Activated CD8-positive, alpha-beta memory T cell treated with anti-CD3 and anti-CD28 coated beads for 24 hours (primary cell): Measurements from ENCODE around the gene HSPA1B.
"Not testable (repeated sequence)": the region's sequence is repeated elsewhere in the genome, so short reads cannot be mapped to it uniquely, and the experiment has no call there.

Experiments
- DNase-seq: peaks from one replicate; pipeline ENCODE4 v3.0.0-alpha.2; 2020

HSPA1B gene

GRCh38 chr6:31827286-31828079 lies at the start of gene HSPA1B:
Gene HSPA1B (plus strand): TSS chr6:31827738. CDS start chr6:31827951, 213 bp downstream.
- DNase-seq = peak; percentile 91

DNA sequence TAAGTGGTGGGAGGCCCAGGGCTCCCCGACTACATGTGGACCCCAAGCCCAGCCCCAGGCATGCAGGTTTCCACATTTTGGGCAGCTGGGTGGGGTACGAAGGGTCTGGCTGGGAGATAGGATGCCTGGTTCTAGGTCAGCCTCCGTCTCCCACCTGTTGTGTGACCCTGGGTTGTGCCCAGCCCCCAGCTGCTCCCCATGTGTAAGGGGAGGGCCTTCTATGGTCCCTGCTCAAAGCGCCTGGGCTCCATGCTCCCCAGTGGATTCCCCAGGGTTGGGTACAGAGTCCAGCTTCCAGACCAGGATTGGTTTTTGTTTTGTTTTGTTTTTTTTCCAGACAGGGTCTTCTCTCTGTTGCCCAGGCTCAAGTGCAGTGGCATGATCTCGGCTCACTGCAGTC lies 49.3 kb upstream of the HSPA1B start:
- DNase-seq = no peak

DNA sequence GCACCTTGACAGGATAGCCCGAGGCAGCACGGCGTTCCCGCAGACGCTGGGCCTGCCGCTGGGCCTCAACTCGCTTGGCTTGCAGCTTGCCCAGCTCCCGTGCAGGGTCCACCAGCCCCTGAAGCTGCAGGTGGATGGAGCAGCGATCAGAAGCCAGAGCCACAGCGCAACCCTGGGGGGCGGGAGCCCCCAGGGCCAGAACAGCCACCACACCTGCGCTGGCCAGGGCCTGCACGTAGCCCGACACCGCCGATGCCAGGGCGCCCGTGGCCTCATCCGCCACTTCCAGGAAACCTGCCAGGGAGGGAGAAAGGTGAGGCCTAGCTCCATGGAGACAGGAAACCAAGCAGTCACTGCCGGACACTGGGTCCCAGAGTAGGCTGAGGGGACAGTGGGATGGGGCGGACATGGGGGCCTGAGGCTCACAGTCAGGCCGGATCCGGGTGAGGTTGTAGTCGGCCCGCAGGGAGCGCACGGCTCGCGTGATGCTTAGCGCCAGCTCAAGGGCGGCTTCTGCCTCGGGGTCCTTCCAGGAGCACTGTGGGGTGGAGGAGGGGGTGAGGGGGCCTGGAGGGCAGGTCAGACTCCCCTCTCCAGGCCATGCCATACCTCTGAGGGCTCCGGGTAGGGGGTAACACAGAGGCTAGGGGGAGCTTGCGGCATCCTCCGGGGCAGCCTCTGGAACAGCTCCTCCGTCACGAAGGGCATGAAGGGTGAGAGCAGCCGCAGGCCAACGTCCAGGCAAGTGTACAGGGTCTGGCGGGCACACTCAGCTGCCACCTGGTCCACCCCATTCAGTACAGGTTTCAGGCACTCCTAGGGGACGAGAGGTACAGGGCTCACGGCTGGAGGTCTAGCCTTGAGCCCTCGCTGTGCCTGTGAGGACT lies 48.3 kb upstream of the HSPA1B start:
- DNase-seq = no peak

- DNase-seq = no peak
Measured at GRCh38 chr6:31779908-31780307, 47.6 kb upstream of the HSPA1B start.

DNA sequence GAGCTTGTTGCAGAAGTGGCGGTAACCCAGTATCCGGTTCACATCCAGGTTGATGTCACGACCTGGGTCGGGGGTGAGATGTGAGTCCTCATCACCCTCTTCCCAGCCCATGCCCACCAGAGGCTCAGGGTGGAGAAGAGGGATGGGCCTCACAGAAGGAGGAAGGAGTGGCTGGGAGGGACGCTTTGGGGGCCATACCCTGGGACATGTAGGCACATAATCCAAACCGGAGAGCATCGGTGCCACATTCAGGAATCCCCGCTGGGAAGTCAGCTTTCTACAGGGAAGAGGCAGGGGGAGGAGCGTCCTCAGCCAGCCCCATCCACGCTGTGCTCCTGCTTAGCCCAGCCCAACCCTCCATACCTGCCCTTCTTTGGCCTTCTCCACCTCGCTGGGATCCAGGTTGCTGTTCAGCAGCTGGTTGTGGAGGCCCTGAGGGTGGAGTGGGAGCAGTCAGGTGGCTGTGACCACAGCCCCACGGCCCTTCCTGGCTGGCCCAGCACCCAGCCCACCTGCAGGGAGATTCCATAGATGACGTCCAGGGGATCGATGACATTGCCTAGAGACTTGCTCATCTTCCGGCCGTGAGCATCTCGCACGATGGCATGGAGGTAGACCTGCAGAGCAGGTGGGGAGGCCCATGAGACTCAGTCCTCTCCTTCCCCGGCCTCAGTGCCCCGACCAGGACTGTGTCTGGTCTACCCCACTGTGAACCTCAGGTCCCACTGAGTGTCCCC lies 46.9 kb upstream of the HSPA1B start:
- DNase-seq = no peak

DNA sequence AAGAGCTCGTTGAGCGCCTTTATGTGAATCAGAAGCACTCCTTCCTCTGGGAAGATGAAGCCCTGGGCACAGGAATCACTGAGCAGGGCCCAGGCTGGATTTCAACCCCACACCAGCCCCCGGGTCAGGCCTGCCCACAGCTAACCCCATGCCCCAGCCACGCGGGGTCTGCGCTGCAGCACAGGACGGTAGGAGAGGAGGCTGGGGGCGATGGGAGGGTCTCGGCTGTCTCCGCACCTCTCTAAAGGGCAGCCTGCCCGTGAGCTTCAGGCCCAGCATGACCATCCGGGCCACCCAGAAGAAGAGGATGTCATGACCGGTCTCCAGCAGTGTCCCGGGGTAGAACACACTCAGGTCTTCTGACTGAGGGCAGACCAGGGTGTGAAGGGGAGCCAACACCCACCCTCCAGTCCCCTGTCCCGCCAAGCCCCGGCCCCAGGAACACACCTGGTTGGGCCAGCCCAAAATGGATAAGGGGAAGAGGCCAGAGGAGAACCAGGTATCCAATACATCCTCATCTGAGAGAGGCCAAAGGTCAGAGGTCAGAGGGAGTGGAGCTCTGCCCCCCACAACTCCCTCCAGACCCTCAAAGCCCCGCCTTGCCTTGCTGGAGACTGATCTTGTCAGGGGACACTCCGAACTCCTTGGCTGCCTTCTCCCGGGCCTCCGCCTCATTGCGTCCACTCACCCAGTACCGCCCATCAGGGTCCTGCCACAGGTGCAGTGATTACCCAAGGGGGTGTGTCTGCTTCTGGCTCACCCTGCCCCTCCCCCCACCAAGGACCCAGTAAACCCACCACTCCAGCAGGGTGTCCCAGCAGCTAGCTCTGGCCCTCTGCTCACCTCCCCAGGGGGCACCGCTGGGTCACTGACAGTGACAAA lies 46.1 kb upstream of the HSPA1B start:
- no peak for DNase-seq

- DNase-seq = no peak
Measured at GRCh38 chr6:31782126-31782855, 45.2 kb upstream of the HSPA1B start.

GRCh38 chr6:31784098-31784925 lies 43.2 kb upstream of the HSPA1B start:
- no peak for DNase-seq

DNA sequence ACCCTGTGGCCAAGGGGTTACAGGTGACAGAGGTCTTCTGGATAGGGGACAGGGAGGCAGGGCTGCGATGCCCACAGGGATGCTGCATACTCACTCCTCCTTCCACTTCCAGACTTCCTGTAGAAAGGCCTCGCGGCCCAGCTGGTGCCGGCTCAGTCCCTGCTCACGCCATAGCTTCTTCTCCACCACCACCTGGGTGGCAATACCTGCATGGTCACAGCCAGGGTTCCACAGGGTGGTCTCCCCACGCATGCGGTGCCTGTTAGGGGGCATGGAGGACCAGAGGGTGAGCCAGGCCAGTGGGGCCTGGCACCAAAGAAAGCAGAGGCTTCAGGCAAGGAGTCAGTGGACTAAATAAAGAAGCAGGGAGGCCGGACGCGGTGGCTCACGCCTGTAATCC lies 42.1 kb upstream of the HSPA1B start:
- no peak for DNase-seq

- no peak for DNase-seq
Measured at GRCh38 chr6:31791324-31792089, 36.0 kb upstream of the HSPA1B start.

GRCh38 chr6:31792090-31792374 lies 35.5 kb upstream of the HSPA1B start:
- DNase-seq = no peak

- DNase-seq = no peak
Measured at GRCh38 chr6:31792761-31793171, 34.8 kb upstream of the HSPA1B start.

- not testable (repeated sequence) for DNase-seq
Measured at GRCh38 chr6:31793927-31794245, 33.7 kb upstream of the HSPA1B start.

- DNase-seq = no peak
Measured at GRCh38 chr6:31794294-31794865, 33.2 kb upstream of the HSPA1B start.

GRCh38 chr6:31794866-31795615 lies 32.5 kb upstream of the HSPA1B start:
- peak; percentile 88 for DNase-seq

DNA sequence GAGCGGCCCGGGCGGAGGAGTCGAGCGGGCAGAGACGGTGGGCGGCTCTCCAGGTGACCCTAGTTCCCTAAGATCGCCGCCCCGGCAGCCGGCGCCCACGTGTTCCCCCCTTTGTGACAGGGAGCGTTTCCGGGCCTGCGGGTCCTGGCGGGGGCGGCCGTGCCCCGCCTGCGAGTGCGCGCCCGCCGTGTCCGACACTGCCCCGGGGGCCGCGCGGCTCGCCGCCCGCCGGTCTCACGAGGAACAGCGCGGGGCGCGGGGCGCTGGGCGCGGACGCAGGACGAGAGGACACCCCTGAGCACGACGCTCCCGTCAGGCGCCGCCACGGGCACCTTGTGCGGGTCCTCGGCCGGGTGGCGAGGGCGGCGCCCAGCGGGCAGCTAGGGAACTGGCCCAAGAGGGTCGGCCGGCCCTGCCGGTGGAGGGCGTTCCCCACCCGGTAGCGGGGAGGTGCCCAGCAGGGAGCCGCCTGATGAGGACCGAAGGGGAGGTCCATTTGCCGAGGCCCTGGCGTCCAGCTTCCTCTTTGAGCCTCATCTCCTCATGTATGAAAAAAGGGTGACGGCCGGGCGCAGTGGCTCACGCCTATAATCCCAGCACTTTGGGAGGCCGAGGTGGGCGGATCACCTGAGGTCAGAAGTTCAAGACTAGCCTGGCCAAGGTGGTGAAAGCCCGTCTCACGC lies 31.8 kb upstream of the HSPA1B start, which contains the start of gene VARS1:
Gene VARS1 (minus strand): TSS at position 137 of the 683 bp plus-strand sequence. CDS start 535 bp downstream, outside the sequence.
- DNase-seq = peak; percentile 95

- no peak for DNase-seq
Measured at GRCh38 chr6:31796993-31797385, 30.5 kb upstream of the HSPA1B start.

- DNase-seq = no peak
Measured at GRCh38 chr6:31797588-31797987, 29.9 kb upstream of the HSPA1B start.
